ENCODE results near the gene KRTAP12-1. TPM values are rescaled to one million over a fixed set of nuclear protein-coding genes. Genes with fewer than 3 reads are reported as not detected.

KRTAP12-1 gene
- total RNA-seq, 1 experiment from 2014 or later = not detected

GRCh38 chr21:44724196-44724595 is 42.2 kb upstream of the KRTAP12-1 start:
- no peak overlapping the region for H3K27ac ChIP-seq
- H3K4me2 ChIP-seq = no peak overlapping the region
- H3K79me2 ChIP-seq (ENCODE audit: low read depth) = no peaks in the 10 kb centered on the region
- TF ChIP-seq CTCF (conservative IDR thresholded peaks at IDR 0.05) (no peak), EZH2 (IDR thresholded peaks at IDR 0.05; ENCODE audit: low read depth) (no peak)
- BruUV-seq (replicated peaks) = no TSS peak
- ChIA-PET POLR2A (ENCODE audit: unreplicated experiment) (no interaction called here), CTCF (no interaction called here)
- no peak overlapping the region for H3K4me3 ChIP-seq
- no peaks in the 10 kb centered on the region for H3K4me1 ChIP-seq (replicated peaks; ENCODE audit: insufficient read depth)
- intact Hi-C loops (cut with micrococcal nuclease; ENCODE audit: unreplicated experiment) = no loop called here
- no peaks in the 10 kb centered on the region for H3K9me3 ChIP-seq (ENCODE audit: insufficient read depth, low read depth)
- H2AFZ ChIP-seq = no peak overlapping the region
- H4K20me1 ChIP-seq (ENCODE audit: insufficient read depth) = no peaks in the 10 kb centered on the region
- no peak for DNase-seq
- H3K9me2 ChIP-seq (ENCODE audit: insufficient read depth) = no peaks in the 10 kb centered on the region
- peaks cover 71% of the 10 kb centered on the region for H3K27me3 ChIP-seq (ENCODE audit: insufficient read depth, low read depth)
- H3F3A ChIP-seq (ENCODE audit: insufficient read depth, low read depth) = no peaks in the 10 kb centered on the region
- H3K36me3 ChIP-seq (ENCODE audit: low read depth) = no peaks in the 10 kb centered on the region

- Histone ChIP-seq H3K36me3 (ENCODE audit: low read depth) (no peaks in the 10 kb centered on the region), H3F3A (ENCODE audit: insufficient read depth, low read depth) (no peaks in the 10 kb centered on the region), H3K9me2 (ENCODE audit: insufficient read depth) (no peaks in the 10 kb centered on the region), H4K20me1 (ENCODE audit: insufficient read depth) (no peaks in the 10 kb centered on the region), H3K79me2 (ENCODE audit: low read depth) (no peaks in the 10 kb centered on the region), H3K4me2 (no peak overlapping the region), H3K27ac (no peak overlapping the region), H3K4me1 (replicated peaks; ENCODE audit: insufficient read depth) (no peaks in the 10 kb centered on the region), H3K9me3 (ENCODE audit: insufficient read depth, low read depth) (no peaks in the 10 kb centered on the region), H2AFZ (no peak overlapping the region), H3K27me3 (ENCODE audit: insufficient read depth, low read depth) (peaks cover 71% of the 10 kb centered on the region), H3K4me3 (no peak overlapping the region)
- DNase-seq = no peak
- ChIA-PET POLR2A (ENCODE audit: unreplicated experiment) (no interaction called here), CTCF (no interaction called here)
- TF ChIP-seq EZH2 (IDR thresholded peaks at IDR 0.05; ENCODE audit: low read depth) (no peak), CTCF (conservative IDR thresholded peaks at IDR 0.05) (no peak)
- BruUV-seq (replicated peaks) = no TSS peak
- intact Hi-C loops (cut with micrococcal nuclease; ENCODE audit: unreplicated experiment) = no loop called here
Observed at GRCh38 chr21:44723177-44724131, 41.5 kb upstream of the KRTAP12-1 start.

- BruUV-seq (replicated peaks) = no TSS peak
- intact Hi-C loops (cut with micrococcal nuclease; ENCODE audit: unreplicated experiment) = no loop called here
- H3K27ac ChIP-seq = no peak overlapping the region
Observed at GRCh38 chr21:44722731-44723130, 40.8 kb upstream of the KRTAP12-1 start.

More at GRCh38 chr21:44722731-44723130, 40.8 kb upstream of the KRTAP12-1 start:
- H3F3A ChIP-seq (ENCODE audit: insufficient read depth, low read depth) = no peaks in the 10 kb centered on the region
- H3K4me3 ChIP-seq = no peak overlapping the region
- H3K9me3 ChIP-seq (ENCODE audit: insufficient read depth, low read depth) = no peaks in the 10 kb centered on the region
- H3K9me2 ChIP-seq (ENCODE audit: insufficient read depth) = no peaks in the 10 kb centered on the region
- no peaks in the 10 kb centered on the region for H3K36me3 ChIP-seq (ENCODE audit: low read depth)
- no peak for TF ChIP-seq CTCF (conservative IDR thresholded peaks at IDR 0.05)
- TF ChIP-seq EZH2 (IDR thresholded peaks at IDR 0.05; ENCODE audit: low read depth) = no peak
- H3K4me1 ChIP-seq (replicated peaks; ENCODE audit: insufficient read depth) = no peaks in the 10 kb centered on the region
- ChIA-PET CTCF (no interaction called here), POLR2A (ENCODE audit: unreplicated experiment) (no interaction called here)
- no peaks in the 10 kb centered on the region for H3K79me2 ChIP-seq (ENCODE audit: low read depth)
- peaks cover 65% of the 10 kb centered on the region for H3K27me3 ChIP-seq (ENCODE audit: insufficient read depth, low read depth)
- H3K4me2 ChIP-seq = no peak overlapping the region
- H4K20me1 ChIP-seq (ENCODE audit: insufficient read depth) = no peaks in the 10 kb centered on the region
- no peak overlapping the region for H2AFZ ChIP-seq
- no peak for DNase-seq
